K562 (cell line): Measurements from ENCODE around the gene GPR108. TPM values are rescaled to one million over a fixed set of nuclear protein-coding genes. Genes with fewer than 3 reads are reported as not detected.

Experiments used
- CBFA2T3 ChIP-seq: fragments of 450-650 bp; IDR thresholded peaks from 2 replicates; pipeline ENCODE4 v1.6.1; 2017
- CTBP1 ChIP-seq: fragments of 450-650 bp; IDR thresholded peaks from 2 replicates; pipeline ENCODE4 v1.6.1; 2016; ENCODE audit warnings: borderline replicate concordance
- ETS2 ChIP-seq: IDR thresholded peaks from 2 replicates; pipeline ENCODE4 v1.6.1; 2016; ENCODE audit warnings: borderline replicate concordance, missing genetic modification characterization, mild to moderate bottlenecking, moderate library complexity, missing compliant biosample characterization; ENCODE audit not compliant: poor library complexity, severe bottlenecking
- GTF2E2 ChIP-seq: fragments of 200-800 bp; sonication (Bioruptor generic); IDR thresholded peaks from 2 replicates; pipeline ENCODE4 v1.6.1; 2016; ENCODE audit warnings: missing genetic modification characterization, missing compliant biosample characterization
- HINFP ChIP-seq: fragments of 450-650 bp; conservative IDR thresholded peaks from 2 replicates; pipeline ENCODE4 v1.6.1; 2016; ENCODE audit warnings: missing genetic modification characterization, low read depth, mild to moderate bottlenecking, control low read depth, missing compliant biosample characterization
- HIVEP1 ChIP-seq: fragments of 250-450 bp; sonication (Bioruptor Pico); IDR thresholded peaks from 2 replicates; pipeline ENCODE4 v1.4.0; 2020; ENCODE audit warnings: mild to moderate bottlenecking
- KAT2B ChIP-seq: IDR thresholded peaks from one replicate; pipeline ENCODE4 v1.6.1; 2012; ENCODE audit warnings: low read depth, mild to moderate bottlenecking, control low read depth, inconsistent platforms, low read length, moderate library complexity
- KDM4B ChIP-seq, 2 experiments: fragments of 450-650 bp in 1 of 2; sonication (generic) in 1 of 2; IDR thresholded peaks; 2 replicates each; pipeline ENCODE4 v1.6.1; 2016 to 2017; ENCODE audit warnings: borderline replicate concordance in 2 of 2, antibody characterized with exemption in 1 of 2, low read depth in 1 of 2, mild to moderate bottlenecking in 1 of 2
- LARP7 ChIP-seq: fragments of 450-650 bp; IDR thresholded peaks from 2 replicates; pipeline ENCODE4 v1.6.1; 2016
- MBD2 ChIP-seq: sonication (generic); IDR thresholded peaks from 2 replicates; pipeline ENCODE4 v1.6.1; 2016; ENCODE audit warnings: low read depth, borderline replicate concordance
- MIER1 ChIP-seq: fragments of 450-650 bp; IDR thresholded peaks from 2 replicates; pipeline ENCODE4 v1.6.1; 2016; ENCODE audit warnings: antibody characterized with exemption, mild to moderate bottlenecking, low read depth
- MNT ChIP-seq, 2 experiments: fragments of 450-650 bp; conservative IDR thresholded peaks; 2 replicates each; pipeline ENCODE4 v1.6.1; 2017; ENCODE audit warnings: mild to moderate bottlenecking in 2 of 2, moderate library complexity in 2 of 2
- ZNF398 ChIP-seq: fragments of 250-450 bp; sonication (Bioruptor Pico); IDR thresholded peaks from 2 replicates; pipeline ENCODE4 v1.8.0; 2021; ENCODE audit warnings: moderate library complexity, mild to moderate bottlenecking, inconsistent platforms
- ZNF407 ChIP-seq: fragments of 450-650 bp; IDR thresholded peaks from 2 replicates; pipeline ENCODE4 v1.6.1; 2016; ENCODE audit warnings: low read depth
- polyA plus RNA-seq, 8 experiments: library from polyadenylated mRNA; depleted of rRNA in 4 of 8; stranded (reverse) in 5 of 8; unstranded in 3 of 8; fragments of >200 nt; fragmentation: Nextera tagmentation in 2 of 8; fragmentation: Illumina TruSeq in 1 of 8; extraction: Ambion mirVana in 2 of 8; extraction: Trizol in 1 of 8; gene quantifications; 2 replicates each; pipeline versions ENCODE4 v1.2.1 to v1.2.3, GENCODE V29; 2011 to 2014; ENCODE audit warnings: inconsistent platforms in 1 of 8, missing spikeins in 1 of 8
- total RNA-seq, 7 experiments: library from RNA; depleted of rRNA in 6 of 7; stranded (reverse); fragments of >200 nt in 6 of 7; fragmentation: Illumina TruSeq in 2 of 7; extraction: Trizol in 2 of 7; gene quantifications; 2 replicates each; pipeline versions ENCODE4 v1.2.1 to v1.2.3, GENCODE V29; 2011 to 2021; ENCODE audit warnings: low replicate concordance in 1 of 7

Gene GPR108
- total and polyA plus RNA-seq, 9 of the 15 experiments (the other 6 are each of a cell fraction or from before 2014, with no cell fraction given), result 2.4 to 33.2 (median 24.4) TPM

- TF ChIP-seq KAT2B, result no peak
- TF ChIP-seq HIVEP1, result no peak
- TF ChIP-seq HINFP (tag), result no peak
- TF ChIP-seq MIER1, result no peak
- no peak for TF ChIP-seq GTF2E2 (tag)
- no peak for TF ChIP-seq CBFA2T3
- TF ChIP-seq ZNF398 (CRISPR knock-in tag), result no peak
- no peak for TF ChIP-seq MBD2
- TF ChIP-seq KDM4B (IDR thresholded peaks at IDR 0.05; ENCODE audit: borderline replicate concordance in 2 of 2, low read depth in 1 of 2), result no peak; a peak in 1 of 4 replicates
- TF ChIP-seq MNT (conservative IDR thresholded peaks at IDR 0.05), result peak in 1 of 2 experiments; percentile 48; a peak in 2 of 4 replicates
- TF ChIP-seq LARP7, result no peak
- TF ChIP-seq ZNF407, result no peak
- TF ChIP-seq CTBP1, result no peak
- TF ChIP-seq ETS2 (tag), result no peak
Observed at GRCh38 chr19:6772028-6772865, 34.9 kb upstream of the GPR108 start, which contains the start of gene VAV1 (continued).
